ENCODE measurements around the gene C12orf60. TPM values are rescaled to one million over a fixed set of nuclear protein-coding genes. Genes with fewer than 3 reads are reported as not detected.

Gene C12orf60
- total RNA-seq, 1 experiment from 2014 or later: 1.9 TPM

DNA sequence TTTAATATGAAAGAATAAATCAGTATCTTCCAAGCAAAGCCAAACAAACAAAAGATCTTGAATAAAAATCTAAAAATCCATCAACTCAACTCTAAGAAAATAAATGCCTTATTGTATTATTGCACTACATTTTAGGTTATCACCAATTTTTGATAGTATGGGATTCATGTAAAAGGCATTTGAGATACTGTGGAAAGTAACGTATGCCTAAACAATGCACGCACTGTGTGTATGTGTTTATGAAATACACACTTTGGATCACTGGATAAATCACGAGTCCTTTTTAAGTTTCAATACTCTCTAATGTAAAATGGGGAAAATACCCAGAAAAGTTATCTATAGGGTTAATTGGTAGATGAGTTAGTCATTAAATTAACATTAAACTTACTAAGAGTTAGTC is 17.9 kb upstream of the C12orf60 start:
- Mint-ChIP-seq H3K4me3 (no peak overlapping the region), H3K36me3 (ENCODE audit: insufficient read depth in 1 of 3, low read depth in 3 of 3) (peaks cover 32 to 58% (median 42%) of the 10 kb centered on the region in 3 experiments), H3K4me1 (0 out of 4 replicates have a peak, but pooled peaks cover 0 to 3% of the 10 kb centered on the region in 2 experiments), H3K9me3 (no peaks in the 10 kb centered on the region), H3K27me3 (ENCODE audit: low read depth) (no peaks in the 10 kb centered on the region), H3K27ac (no peak overlapping the region)
- Histone ChIP-seq H4K20me1 (ENCODE audit: control insufficient read depth, insufficient read depth, insufficient read length) (no peaks in the 10 kb centered on the region), H3K4ac (ENCODE audit: low read depth, low read length) (no peak overlapping the region), H3K9ac (ENCODE audit: extremely low read depth, insufficient read length, low read length) (no peak overlapping the region), H4K8ac (replicated peaks; ENCODE audit: insufficient read length, low read depth, low read length) (no peak overlapping the region), H4K91ac (ENCODE audit: insufficient read length, low read depth, low read length) (no peak overlapping the region), H3K79me2 (ENCODE audit: insufficient read depth, low read length) (no peaks in the 10 kb centered on the region), H3K9me3 (ENCODE audit: control insufficient read depth, low read depth, low read length) (no peaks in the 10 kb centered on the region), H2AFZ (ENCODE audit: low read length) (no peak overlapping the region), H3T11ph (ENCODE audit: low read length) (no peak overlapping the region), H3K4me2 (ENCODE audit: insufficient read depth, insufficient read length, low read length) (no peak overlapping the region), H2BK20ac (ENCODE audit: low read depth, low read length, poor library complexity, severe bottlenecking) (no peak overlapping the region), H3K23me2 (ENCODE audit: insufficient read length, low read depth, low read length, poor library complexity, severe bottlenecking) (no peaks in the 10 kb centered on the region), H2BK120ac (ENCODE audit: low read depth, low read length, poor library complexity, severe bottlenecking) (no peak overlapping the region), H2BK12ac (ENCODE audit: insufficient read length, low read depth, low read length) (no peak overlapping the region), H2AK5ac (ENCODE audit: insufficient read length, low read length) (no peak overlapping the region), H3K79me1 (ENCODE audit: insufficient read depth, low read depth, low read length, poor library complexity, severe bottlenecking) (no peaks in the 10 kb centered on the region), H2BK5ac (ENCODE audit: insufficient read length, low read length) (no peak overlapping the region), H3K27ac (ENCODE audit: insufficient read length, low read depth, low read length) (no peak overlapping the region), H3K18ac (ENCODE audit: insufficient read length, low read depth, low read length) (no peak overlapping the region), H4K5ac (ENCODE audit: insufficient read length, low read depth, low read length) (no peak overlapping the region), H3K4me1 (ENCODE audit: insufficient read depth, low read length) (peaks cover 2% of the 10 kb centered on the region; the same call in 1 of the 2 replicates), H3K14ac (ENCODE audit: insufficient read depth, low read length) (no peak overlapping the region), H3K23ac (ENCODE audit: insufficient read length, low read depth, low read length) (no peak overlapping the region), H2BK15ac (ENCODE audit: low read depth, low read length) (no peak overlapping the region), H3K56ac (ENCODE audit: insufficient read length, low read depth, low read length) (no peak overlapping the region), H3K27me3 (ENCODE audit: insufficient read depth, low read length) (no peaks in the 10 kb centered on the region)
- no peak for DNase-seq
- TF ChIP-seq, protein P1, sequence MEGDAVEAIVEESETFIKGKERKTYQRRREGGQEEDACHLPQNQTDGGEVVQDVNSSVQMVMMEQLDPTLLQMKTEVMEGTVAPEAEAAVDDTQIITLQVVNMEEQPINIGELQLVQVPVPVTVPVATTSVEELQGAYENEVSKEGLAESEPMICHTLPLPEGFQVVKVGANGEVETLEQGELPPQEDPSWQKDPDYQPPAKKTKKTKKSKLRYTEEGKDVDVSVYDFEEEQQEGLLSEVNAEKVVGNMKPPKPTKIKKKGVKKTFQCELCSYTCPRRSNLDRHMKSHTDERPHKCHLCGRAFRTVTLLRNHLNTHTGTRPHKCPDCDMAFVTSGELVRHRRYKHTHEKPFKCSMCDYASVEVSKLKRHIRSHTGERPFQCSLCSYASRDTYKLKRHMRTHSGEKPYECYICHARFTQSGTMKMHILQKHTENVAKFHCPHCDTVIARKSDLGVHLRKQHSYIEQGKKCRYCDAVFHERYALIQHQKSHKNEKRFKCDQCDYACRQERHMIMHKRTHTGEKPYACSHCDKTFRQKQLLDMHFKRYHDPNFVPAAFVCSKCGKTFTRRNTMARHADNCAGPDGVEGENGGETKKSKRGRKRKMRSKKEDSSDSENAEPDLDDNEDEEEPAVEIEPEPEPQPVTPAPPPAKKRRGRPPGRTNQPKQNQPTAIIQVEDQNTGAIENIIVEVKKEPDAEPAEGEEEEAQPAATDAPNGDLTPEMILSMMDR (conservative IDR thresholded peaks at IDR 0.05): no peak
- no CpG with 5 or more reads among the region's 3 CpGs for WGBS (ENCODE audit: extremely low coverage, insufficient read length, low lambda C conversion rate)
